T-helper 9 cell (primary cell): ENCODE data around the gene POLA1.

ENCODE experiments used
- DNase-seq: peaks from one replicate; pipeline ENCODE4 v3.0.0-alpha.2; 2020

The POLA1 gene

GRCh38 chrX:25012793-25013631 is 319.3 kb downstream of the POLA1 start:
- no peak for DNase-seq

- DNase-seq = no peak
Measured at GRCh38 chrX:25013632-25014365, 320.1 kb downstream of the POLA1 start.

DNA sequence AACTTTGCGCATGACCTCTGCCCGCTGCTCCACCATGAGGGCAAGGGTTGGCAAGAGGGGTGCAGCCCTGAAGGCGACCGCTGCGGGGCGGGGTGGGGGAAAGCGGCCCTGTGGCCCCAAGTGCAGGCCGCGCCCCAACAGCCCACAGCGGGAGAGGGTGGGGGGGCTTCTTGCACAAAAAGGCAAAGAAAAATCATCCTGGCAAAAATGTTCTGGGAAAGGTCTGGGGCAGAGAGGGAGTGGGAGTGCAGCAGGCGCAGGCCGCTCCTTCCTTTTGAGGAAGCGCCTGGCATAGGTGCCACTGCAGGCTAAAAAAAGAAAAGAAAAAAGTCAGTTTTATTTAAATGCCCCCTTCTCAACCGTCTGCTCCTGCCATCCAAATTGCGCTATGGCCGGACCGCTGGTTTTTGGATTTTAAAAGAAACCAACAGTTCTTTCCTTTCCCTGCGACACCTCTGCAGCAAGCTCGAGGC is 320.7 kb downstream of the POLA1 start:
- DNase-seq = no peak

DNA sequence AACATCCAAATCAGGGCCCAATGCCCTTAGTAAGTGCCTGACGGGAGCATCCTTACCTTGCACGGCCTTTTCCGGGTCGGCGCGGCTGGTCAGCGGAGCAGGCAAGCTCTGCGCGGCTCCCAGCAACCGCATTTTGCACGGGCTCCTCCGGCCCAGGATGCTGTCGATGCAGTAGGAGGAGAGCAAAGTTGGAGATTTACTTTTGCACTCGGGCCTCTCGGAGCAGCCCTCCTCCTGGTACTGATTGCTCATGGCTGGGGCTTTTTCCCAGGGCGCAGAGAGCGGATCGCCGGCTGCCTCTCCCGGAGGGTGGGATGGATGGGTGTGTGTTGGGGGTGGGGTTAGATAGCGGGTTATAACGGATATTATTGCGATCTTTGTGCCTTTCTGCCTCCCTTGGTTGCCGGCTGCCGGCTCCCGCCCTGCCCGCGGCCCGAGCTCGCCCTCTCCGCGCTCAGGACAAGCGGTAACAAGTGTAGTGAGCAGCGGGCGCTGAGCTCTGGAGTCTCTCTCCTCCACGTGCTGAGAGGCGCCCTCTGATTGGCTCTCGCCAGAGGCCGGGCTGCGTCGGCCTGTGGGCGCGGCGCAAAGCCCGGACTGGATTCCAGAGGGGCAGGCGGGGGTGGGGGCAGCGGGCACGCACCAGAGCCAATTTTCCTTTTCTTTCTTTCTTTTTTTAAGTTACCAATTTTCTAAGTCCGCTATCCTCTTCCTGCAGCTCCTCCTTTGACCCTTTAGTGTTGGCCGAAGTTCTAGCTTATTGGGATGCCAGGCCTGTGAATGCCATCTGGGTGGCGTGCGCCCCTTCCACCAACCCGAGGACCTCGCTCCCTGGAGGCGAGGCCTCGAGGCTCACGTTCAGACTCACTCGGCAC is 322.0 kb downstream of the POLA1 start, which contains the start of gene ARX:
Gene ARX (minus strand): TSS at position 480 of the 875 bp plus-strand sequence. CDS start 228 bp downstream, at position 252.
- DNase-seq = no peak

DNA sequence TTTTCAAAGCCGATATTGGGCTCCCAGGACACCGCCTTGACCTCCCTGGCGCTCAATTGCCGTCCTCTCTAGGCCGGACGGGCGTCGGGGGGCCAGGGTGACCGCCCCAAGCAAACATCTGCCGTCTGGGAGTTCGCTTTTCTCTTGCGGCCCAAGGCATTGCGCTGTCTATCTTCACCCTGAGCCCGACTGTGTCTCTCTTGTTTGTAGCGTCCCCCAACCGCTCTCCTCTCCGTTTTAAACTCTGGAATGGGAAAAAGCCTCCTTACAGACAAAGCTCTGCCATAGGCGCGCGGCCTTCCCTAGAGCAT is 322.6 kb downstream of the POLA1 start:
- DNase-seq = no peak

DNA sequence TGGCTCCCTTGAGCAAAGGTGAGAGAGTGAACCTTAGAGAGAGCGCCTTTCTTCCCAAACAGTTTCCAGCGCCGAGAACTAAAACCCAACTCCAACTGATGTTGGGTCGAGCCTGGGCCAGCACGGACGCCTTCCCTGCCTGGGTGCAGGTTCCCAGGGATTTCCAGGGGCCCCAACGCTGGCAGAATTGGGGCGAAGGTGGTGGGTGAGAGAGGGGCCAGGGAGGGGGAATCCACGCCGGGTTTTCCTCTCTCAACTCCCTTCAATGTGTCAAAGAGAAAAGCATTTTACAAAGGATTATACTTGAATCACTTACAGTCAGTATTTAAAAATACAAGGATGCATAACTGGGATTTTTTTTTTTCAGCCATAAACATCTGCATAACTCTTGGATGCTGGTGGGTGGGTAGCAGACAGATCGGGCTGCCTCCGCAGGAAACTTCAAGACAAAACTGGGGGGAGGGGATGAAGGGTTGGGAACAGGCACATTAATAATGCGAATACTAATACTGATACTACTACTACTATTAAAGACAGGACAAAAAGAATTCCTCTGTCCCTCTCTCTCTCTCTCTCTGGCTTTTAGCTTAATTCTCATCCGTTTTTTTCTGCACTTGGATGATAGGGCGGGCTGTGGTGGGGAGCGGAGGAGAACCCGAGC is 323.4 kb downstream of the POLA1 start:
- no peak for DNase-seq

DNA sequence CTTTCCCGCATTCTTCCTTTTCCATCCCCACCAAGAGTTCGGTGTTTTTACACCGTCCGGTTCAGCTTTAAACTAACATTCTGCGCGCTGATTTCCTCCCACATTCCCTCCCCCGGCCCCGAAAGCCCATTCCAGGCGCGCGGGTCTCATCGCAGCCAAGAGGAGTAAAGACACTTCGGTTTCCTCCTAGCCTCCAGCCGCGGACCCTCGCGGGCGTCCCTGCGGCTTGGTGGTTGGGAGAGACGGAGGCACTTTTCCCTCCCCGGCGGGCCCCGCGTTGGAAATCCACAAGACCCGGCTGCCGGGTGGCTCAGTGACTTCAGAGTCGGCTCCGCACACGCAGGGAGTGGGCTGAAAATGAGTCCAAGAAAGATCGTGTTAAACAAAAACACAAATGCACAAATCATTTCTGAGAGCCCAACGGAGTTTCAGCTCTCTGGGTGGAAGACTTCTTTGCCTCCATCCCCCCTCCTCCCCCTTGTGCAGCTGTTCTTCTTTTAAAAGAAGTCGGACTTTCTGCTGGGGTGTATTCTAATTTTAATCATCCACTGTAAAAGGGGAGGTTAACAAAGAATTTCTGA is 324.0 kb downstream of the POLA1 start:
- no peak for DNase-seq

DNA sequence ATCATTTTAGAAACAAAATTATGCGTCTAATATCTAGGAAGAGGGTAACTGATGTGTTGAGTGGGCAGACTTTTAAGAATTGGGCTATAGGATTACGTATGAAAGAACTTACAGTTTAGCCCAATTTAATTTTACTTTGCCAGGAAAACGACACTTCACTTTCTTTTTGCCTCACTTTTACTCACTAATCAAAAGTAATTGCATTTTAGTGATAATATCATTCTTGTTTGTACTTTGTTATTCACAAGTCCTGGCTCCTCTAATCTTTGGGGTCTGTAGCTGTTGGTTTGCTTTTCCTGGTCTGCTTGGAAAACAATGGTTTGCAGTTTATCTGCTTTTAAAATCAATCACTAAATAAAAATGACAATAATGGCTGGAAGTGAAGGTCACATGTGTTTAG is 325.0 kb downstream of the POLA1 start:
- DNase-seq = no peak

GRCh38 chrX:25019707-25020390 is 326.1 kb downstream of the POLA1 start:
- no peak for DNase-seq

- no peak for DNase-seq
Measured at GRCh38 chrX:25020391-25020904, 326.7 kb downstream of the POLA1 start.

GRCh38 chrX:25020905-25021449 is 327.3 kb downstream of the POLA1 start:
- no peak for DNase-seq

- DNase-seq = no peak
Measured at GRCh38 chrX:25022499-25023325, 329.0 kb downstream of the POLA1 start.

GRCh38 chrX:25023908-25024307 is 330.2 kb downstream of the POLA1 start:
- no peak for DNase-seq

- DNase-seq = no peak
Measured at GRCh38 chrX:25025615-25026014, 331.9 kb downstream of the POLA1 start.

GRCh38 chrX:25026576-25026975 is 332.9 kb downstream of the POLA1 start:
- no peak for DNase-seq

GRCh38 chrX:25028726-25029125 is 335.0 kb downstream of the POLA1 start:
- no peak for DNase-seq

DNA sequence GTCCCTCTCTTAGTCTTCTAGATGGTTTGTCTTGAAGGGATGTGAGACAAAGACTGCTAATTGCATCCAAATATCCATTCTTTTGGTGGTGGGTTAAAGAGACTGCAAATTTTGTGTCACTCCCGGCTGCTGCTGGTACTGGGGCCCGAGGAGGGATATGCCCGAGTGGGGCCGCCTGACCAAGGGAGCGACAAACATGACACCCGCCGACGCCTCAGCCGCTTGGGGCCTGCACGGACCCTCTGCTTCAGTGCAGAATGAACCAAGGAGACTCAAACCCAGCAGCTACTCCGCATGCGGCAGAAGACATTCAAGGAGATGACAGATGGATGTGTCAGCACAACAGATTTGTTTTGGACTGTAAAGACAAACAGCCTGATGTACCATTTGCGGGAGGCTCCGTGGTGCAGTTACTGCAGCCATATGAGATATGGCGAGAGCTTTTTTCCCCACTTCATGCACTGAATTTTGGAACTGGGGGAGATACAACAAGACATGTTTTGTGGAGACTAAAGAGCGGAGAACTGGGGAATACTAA is 335.6 kb downstream of the POLA1 start:
- DNase-seq = no peak

DNA sequence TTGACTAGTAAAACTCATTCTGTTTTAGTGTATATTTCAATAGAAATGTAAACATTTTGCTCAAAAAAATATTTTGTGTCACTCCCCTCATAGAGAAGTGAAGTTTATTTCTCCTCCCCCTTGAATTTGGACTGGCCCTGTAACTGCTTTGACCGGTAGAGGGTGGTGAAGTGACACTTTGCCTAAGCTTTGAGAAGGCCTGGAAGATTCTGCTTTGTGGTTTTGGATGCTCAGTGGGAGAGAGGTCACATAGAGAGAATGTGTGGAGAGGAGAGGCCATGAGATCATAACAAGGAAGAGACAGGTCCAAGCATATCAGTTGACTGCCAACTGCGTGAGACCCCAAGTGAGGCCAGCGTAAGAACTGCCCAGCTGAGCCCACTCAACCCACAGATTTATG is 341.2 kb downstream of the POLA1 start:
- no peak for DNase-seq

- DNase-seq = no peak
Measured at GRCh38 chrX:25039036-25039435, 345.3 kb downstream of the POLA1 start.

GRCh38 chrX:25043192-25043591 is 349.5 kb downstream of the POLA1 start:
- DNase-seq = no peak
